GM23338 (cell line): ENCODE measurements around the gene GP2. TPM values are rescaled to one million over a fixed set of nuclear protein-coding genes. Genes with fewer than 3 reads are reported as not detected.

Experiments
- ATAC-seq: fragments of 200-7000 bp; cut with Tn5 transposase; 3 replicates; pipeline ENCODE4 v1.9.1; 2020
- DNase-seq: peaks from one replicate; pipeline ENCODE4 v3.0.0-alpha.2; 2015; ENCODE audit warnings: low spot score
- H2AFZ ChIP-seq: fragments of 200-600 bp; sonication (generic); 2 replicates; pipeline ENCODE4 v1.8.0; 2016; ENCODE audit warnings: antibody characterized with exemption, mild to moderate bottlenecking, moderate library complexity
- H3F3A ChIP-seq: fragments of 200-600 bp; sonication (generic); replicated peaks from 2 replicates; pipeline ENCODE4 v1.8.0; 2017; ENCODE audit warnings: antibody characterized with exemption, mixed run types, low read depth
- H3K27ac ChIP-seq: fragments of 200-600 bp; sonication (generic); 2 replicates; pipeline ENCODE4 v1.6.1; 2016; ENCODE audit warnings: low read depth
- H3K27me3 ChIP-seq: fragments of 200-600 bp; sonication (generic); 2 replicates; pipeline ENCODE4 v1.8.0; 2016; ENCODE audit warnings: mild to moderate bottlenecking, mixed run types, moderate library complexity; ENCODE audit not compliant: insufficient read depth
- H3K36me3 ChIP-seq: fragments of 200-600 bp; sonication (generic); 2 replicates; pipeline ENCODE4 v1.8.0; 2016; ENCODE audit warnings: mild to moderate bottlenecking; ENCODE audit not compliant: insufficient read depth
- H3K4me1 ChIP-seq: fragments of 200-600 bp; sonication (generic); 2 replicates; pipeline ENCODE4 v1.8.0; 2016; ENCODE audit warnings: mild to moderate bottlenecking, moderate library complexity; ENCODE audit not compliant: insufficient read depth
- H3K4me2 ChIP-seq: fragments of 200-600 bp; sonication (generic); 2 replicates; pipeline ENCODE4 v1.7.1; 2017; ENCODE audit warnings: mixed run types
- H3K4me3 ChIP-seq: fragments of 200-600 bp; sonication (generic); 2 replicates; pipeline ENCODE4 v1.6.1; 2016; ENCODE audit warnings: mixed run types
- H3K79me2 ChIP-seq: fragments of 200-600 bp; sonication (generic); replicated peaks from 2 replicates; pipeline ENCODE4 v1.8.0; 2017; ENCODE audit warnings: mild to moderate bottlenecking; ENCODE audit not compliant: insufficient read depth
- H3K9me2 ChIP-seq: fragments of 200-600 bp; sonication (generic); 2 replicates; pipeline ENCODE4 v1.8.0; 2017; ENCODE audit not compliant: insufficient read depth
- H4K20me1 ChIP-seq: fragments of 200-600 bp; sonication (generic); replicated peaks from 2 replicates; pipeline ENCODE4 v1.8.0; 2017; ENCODE audit warnings: mild to moderate bottlenecking; ENCODE audit not compliant: insufficient read depth
- H3K27ac Mint-ChIP-seq: 2 replicates; pipeline ENCODE4 v1.8.0; 2020; ENCODE audit warnings: inconsistent platforms, mild to moderate bottlenecking, moderate library complexity, mixed read lengths
- H3K27me3 Mint-ChIP-seq: 3 replicates; pipeline ENCODE4 v1.8.0; 2022; ENCODE audit warnings: low read depth, mild to moderate bottlenecking, moderate library complexity, mixed read lengths, inconsistent platforms; ENCODE audit not compliant: insufficient read depth, poor library complexity
- H3K36me3 Mint-ChIP-seq: 3 replicates; pipeline ENCODE4 v1.8.0; 2021; ENCODE audit warnings: low read depth, mild to moderate bottlenecking, inconsistent platforms, moderate library complexity, mixed read lengths
- H3K4me1 Mint-ChIP-seq: 3 replicates; pipeline ENCODE4 v1.8.0; 2020; ENCODE audit warnings: mild to moderate bottlenecking, inconsistent platforms, mixed read lengths
- H3K4me3 Mint-ChIP-seq: 3 replicates; pipeline ENCODE4 v1.8.0; 2021; ENCODE audit warnings: moderate library complexity, mild to moderate bottlenecking, inconsistent platforms, mixed read lengths
- H3K9me3 Mint-ChIP-seq: 3 replicates; pipeline ENCODE4 v1.8.0; 2020; ENCODE audit warnings: moderate library complexity, mild to moderate bottlenecking, inconsistent platforms, mixed read lengths
- CTCF ChIP-seq, 2 experiments: fragments of 200-600 bp in 1 of 2; sonication (generic) in 1 of 2; conservative IDR thresholded peaks; 2 replicates each; pipeline versions ENCODE4 v1.5.1 to v1.6.1; 2016 to 2017; ENCODE audit warnings: antibody characterized with exemption in 2 of 2, low read depth in 2 of 2, mild to moderate bottlenecking in 2 of 2, moderate library complexity in 1 of 2
- ETS1 ChIP-seq: IDR thresholded peaks from 2 replicates; pipeline ENCODE4 v1.6.1; 2016; ENCODE audit warnings: antibody characterized with exemption
- NANOG ChIP-seq: IDR thresholded peaks from 2 replicates; pipeline ENCODE4 v1.6.1; 2016; ENCODE audit warnings: antibody characterized with exemption, borderline replicate concordance
- STAT1 ChIP-seq: IDR thresholded peaks from one replicate; pipeline ENCODE4 v1.6.1; 2016; ENCODE audit warnings: antibody characterized with exemption; ENCODE audit not compliant: unreplicated experiment
- ZNF114 ChIP-seq: fragments of 250-450 bp; sonication (Bioruptor Pico); IDR thresholded peaks from 2 replicates; pipeline ENCODE4 v1.5.0; 2020; ENCODE audit warnings: mild to moderate bottlenecking, moderate library complexity
- ZNF462 ChIP-seq: fragments of 250-450 bp; sonication (Bioruptor Pico); IDR thresholded peaks from 2 replicates; pipeline ENCODE4 v1.5.0; 2020; ENCODE audit warnings: mild to moderate bottlenecking, moderate library complexity
- polyA plus RNA-seq: library from polyadenylated mRNA; unstranded; fragments of >200 nt; fragmentation: Nextera tagmentation; extraction: Ambion mirVana; gene quantifications from 2 replicates; pipeline ENCODE4 v1.2.1, GENCODE V29; 2016
- total RNA-seq: library from RNA; depleted of rRNA; stranded (reverse); fragments of >200 nt; shearing (Covaris generic); gene quantifications from 2 replicates; pipeline ENCODE4 v1.2.3, GENCODE V29; 2014

Gene GP2
- total and polyA plus RNA-seq, 2 experiments from 2014 or later: not detected

GRCh38 chr16:20316715-20317114, 10.6 kb downstream of the GP2 start:
- Histone ChIP-seq H3K4me1 (no peaks in the 10 kb centered on the region), H3K4me2 (no peak overlapping the region), H3K36me3 (no peaks in the 10 kb centered on the region), H3K9me2 (peaks cover 8% of the 10 kb centered on the region), H2AFZ (no peak overlapping the region), H3F3A (no peaks in the 10 kb centered on the region), H3K4me3 (no peak overlapping the region), H3K79me2 (no peaks in the 10 kb centered on the region), H3K27me3 (no peaks in the 10 kb centered on the region), H3K27ac (no peak overlapping the region), H4K20me1 (no peaks in the 10 kb centered on the region)
- Mint-ChIP-seq H3K27me3 (no peaks in the 10 kb centered on the region), H3K9me3 (no peaks in the 10 kb centered on the region), H3K4me1 (no peaks in the 10 kb centered on the region), H3K27ac (no peak overlapping the region), H3K36me3 (no peaks in the 10 kb centered on the region), H3K4me3 (no peak overlapping the region)
- DNase-seq (no peak), ATAC-seq (no peak)
- TF ChIP-seq ZNF462 (no peak), ETS1 (no peak), ZNF114 (CRISPR knock-in tag) (no peak), CTCF (conservative IDR thresholded peaks at IDR 0.05; ENCODE audit: low read depth in 2 of 2) (no peak), STAT1 (no peak), NANOG (no peak)
